OCI-M2 (cell line): Measurements from ENCODE around the gene CAB39.

Source experiments
- DNase-seq: peaks from one replicate; lab custom pipeline; 2025; ENCODE audit not compliant: unreplicated experiment; lab: John Stamatoyannopoulos, UW

CAB39 gene

GRCh38 chr2:230812033-230812432, 99.4 kb downstream of the CAB39 start:
- no peak for DNase-seq

GRCh38 chr2:230814616-230815015, 102.0 kb downstream of the CAB39 start:
- DNase-seq = no peak

GRCh38 chr2:230815088-230815487, 102.4 kb downstream of the CAB39 start:
- DNase-seq = no peak

- DNase-seq = no peak
These were observed 104.1 kb downstream of the CAB39 start for GRCh38 chr2:230816735-230817134.

GRCh38 chr2:230819433-230819832, 106.8 kb downstream of the CAB39 start:
- no peak for DNase-seq

- DNase-seq = no peak
These were observed 108.8 kb downstream of the CAB39 start for GRCh38 chr2:230821261-230821990.

GRCh38 chr2:230821991-230822520, 109.4 kb downstream of the CAB39 start:
- no peak for DNase-seq

GRCh38 chr2:230823264-230823964, 110.8 kb downstream of the CAB39 start:
- DNase-seq = no peak

GRCh38 chr2:230824406-230824978, 111.8 kb downstream of the CAB39 start:
- DNase-seq = peak; percentile 16

GRCh38 chr2:230825354-230825753, 112.7 kb downstream of the CAB39 start:
- DNase-seq = no peak

GRCh38 chr2:230827774-230828271, 115.2 kb downstream of the CAB39 start:
- DNase-seq = no peak

- no peak for DNase-seq
These were observed 115.8 kb downstream of the CAB39 start for GRCh38 chr2:230828272-230828961.

- DNase-seq = no peak
These were observed 116.7 kb downstream of the CAB39 start for GRCh38 chr2:230829293-230829692.

GRCh38 chr2:230829959-230830358, 117.3 kb downstream of the CAB39 start:
- DNase-seq = no peak

- no peak for DNase-seq
These were observed 117.8 kb downstream of the CAB39 start for GRCh38 chr2:230830428-230830827.

GRCh38 chr2:230840301-230840700, 127.7 kb downstream of the CAB39 start:
- DNase-seq = no peak

GRCh38 chr2:230842473-230842872, 129.8 kb downstream of the CAB39 start:
- DNase-seq = no peak

GRCh38 chr2:230843132-230843531, 130.5 kb downstream of the CAB39 start:
- DNase-seq = no peak

GRCh38 chr2:230846360-230846759, 133.7 kb downstream of the CAB39 start:
- DNase-seq = no peak

- DNase-seq = no peak
These were observed 135.3 kb downstream of the CAB39 start for GRCh38 chr2:230847883-230848388.
